ENCODE measurements around the gene ADARB2.

Gene ADARB2

DNA sequence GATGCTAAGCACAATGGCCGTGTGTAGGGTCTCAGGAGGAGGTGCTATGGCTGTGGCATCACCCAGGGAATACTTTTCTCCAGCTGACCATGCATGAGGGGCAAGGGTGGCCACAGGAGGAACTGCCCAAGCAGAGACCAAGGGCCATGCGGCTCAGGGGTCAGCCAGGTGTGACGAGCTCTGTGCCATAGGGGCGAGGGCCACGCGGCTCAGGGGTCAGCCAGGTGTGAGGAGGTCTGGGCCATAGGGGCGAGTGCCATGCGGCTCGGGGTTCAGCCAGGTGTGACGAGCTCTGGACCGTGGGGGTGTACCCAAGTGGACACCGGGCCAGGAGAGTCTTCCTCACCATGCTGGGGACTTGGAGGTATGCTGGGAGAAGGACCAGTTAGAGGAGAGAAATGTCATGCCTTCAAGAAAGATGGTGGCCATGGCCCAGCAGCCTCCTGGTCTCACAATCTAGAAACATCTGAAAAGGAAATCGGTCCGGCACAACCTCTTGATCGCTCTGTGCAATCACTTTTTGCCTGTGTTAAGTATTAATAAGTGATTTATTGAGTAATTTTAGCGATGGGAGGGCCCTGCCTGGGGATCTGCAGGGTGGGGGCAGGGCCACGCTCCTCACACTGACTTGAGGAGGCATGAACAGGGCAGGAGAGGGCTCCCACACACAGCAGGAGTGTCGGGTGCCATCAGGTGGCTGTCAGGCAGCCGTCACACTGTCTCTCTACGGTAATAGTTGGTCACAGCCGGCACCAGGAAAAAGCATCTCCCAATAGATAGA lies 265.0 kb downstream of the ADARB2 start:
- no peaks in the 10 kb centered on the region for H4K20me1 ChIP-seq (ENCODE audit: insufficient read depth)
- H3K27me3 ChIP-seq (ENCODE audit: insufficient read depth, low read depth) = no peaks in the 10 kb centered on the region
- no peak for TF ChIP-seq CTCF (conservative IDR thresholded peaks at IDR 0.05; ENCODE audit: low read depth, low read length)
- no peaks in the 10 kb centered on the region for H3K4me1 ChIP-seq (ENCODE audit: low read depth, poor library complexity, severe bottlenecking)
- no peak overlapping the region for H3K4me2 ChIP-seq
- no peak overlapping the region for H3K27ac ChIP-seq
- no peaks in the 10 kb centered on the region for H3K79me2 ChIP-seq (ENCODE audit: insufficient read depth, low read depth)
- H3K36me3 ChIP-seq (ENCODE audit: insufficient read depth) = no peaks in the 10 kb centered on the region
- no peak overlapping the region for H2AFZ ChIP-seq (ENCODE audit: low read depth)
- H3K4me3 ChIP-seq (IDR thresholded peaks at IDR 0.05; ENCODE audit: insufficient read depth, low read depth, low read length) = no peak overlapping the region
- no peak overlapping the region for H3K9ac ChIP-seq

DNA sequence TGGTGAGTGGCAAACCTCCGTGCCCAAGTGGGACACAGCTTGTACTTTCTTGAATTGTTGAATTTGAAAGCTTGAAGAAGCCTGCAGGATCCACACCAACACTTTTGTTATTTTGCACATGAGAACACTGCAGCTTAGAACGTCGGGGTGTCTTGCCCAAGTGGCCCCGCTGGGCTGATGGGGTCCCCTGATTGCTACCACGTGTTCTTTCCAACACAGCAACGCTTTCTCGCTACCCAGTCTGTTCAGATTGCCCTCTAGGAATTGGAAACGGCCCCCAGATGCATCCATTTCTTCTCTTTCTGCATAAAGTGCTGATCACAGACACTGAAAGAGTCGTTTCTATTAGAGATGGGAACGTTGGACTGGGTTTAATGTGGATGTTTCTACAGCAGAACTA lies 268.5 kb downstream of the ADARB2 start:
- no peak overlapping the region for H3K4me2 ChIP-seq
- TF ChIP-seq CTCF (conservative IDR thresholded peaks at IDR 0.05; ENCODE audit: low read depth, low read length) = no peak

GRCh38 chr10:1467334-1468076 lies 269.8 kb downstream of the ADARB2 start:
- no peak overlapping the region for H3K4me2 ChIP-seq

More for the DNA sequence above, 268.5 kb downstream of the ADARB2 start:
- H3K36me3 ChIP-seq (ENCODE audit: insufficient read depth) = no peaks in the 10 kb centered on the region
- H3K79me2 ChIP-seq (ENCODE audit: insufficient read depth, low read depth) = no peaks in the 10 kb centered on the region
- no peaks in the 10 kb centered on the region for H4K20me1 ChIP-seq (ENCODE audit: insufficient read depth)
- H3K9ac ChIP-seq = no peak overlapping the region
- no peaks in the 10 kb centered on the region for H3K27me3 ChIP-seq (ENCODE audit: insufficient read depth, low read depth)
- no peaks in the 10 kb centered on the region for H3K4me1 ChIP-seq (ENCODE audit: low read depth, poor library complexity, severe bottlenecking)
- no peak overlapping the region for H3K27ac ChIP-seq
- H3K4me3 ChIP-seq (IDR thresholded peaks at IDR 0.05; ENCODE audit: insufficient read depth, low read depth, low read length) = no peak overlapping the region
- H2AFZ ChIP-seq (ENCODE audit: low read depth) = no peak overlapping the region

More at GRCh38 chr10:1467334-1468076, 269.8 kb downstream of the ADARB2 start:
- H3K4me1 ChIP-seq (ENCODE audit: low read depth, poor library complexity, severe bottlenecking) = no peaks in the 10 kb centered on the region
- no peaks in the 10 kb centered on the region for H3K79me2 ChIP-seq (ENCODE audit: insufficient read depth, low read depth)
- H2AFZ ChIP-seq (ENCODE audit: low read depth) = no peak overlapping the region
- no peak overlapping the region for H3K4me3 ChIP-seq (IDR thresholded peaks at IDR 0.05; ENCODE audit: insufficient read depth, low read depth, low read length)
- H3K36me3 ChIP-seq (ENCODE audit: insufficient read depth) = no peaks in the 10 kb centered on the region
- no peak for TF ChIP-seq CTCF (conservative IDR thresholded peaks at IDR 0.05; ENCODE audit: low read depth, low read length)
- no peak overlapping the region for H3K27ac ChIP-seq
- no peak overlapping the region for H3K9ac ChIP-seq
- H3K27me3 ChIP-seq (ENCODE audit: insufficient read depth, low read depth) = no peaks in the 10 kb centered on the region
- no peaks in the 10 kb centered on the region for H4K20me1 ChIP-seq (ENCODE audit: insufficient read depth)
